HG02970 (cell line): ENCODE data around the gene CD33.

Experiments
- ATAC-seq: cut with Tn5 transposase; IDR thresholded peaks from one replicate; pipeline ENCODE4 v1.9.1; 2021; ENCODE audit warnings: mild to moderate bottlenecking, moderate library complexity, moderate number of reproducible peaks; ENCODE audit not compliant: unreplicated experiment, low FRiP score

Gene CD33

GRCh38 chr19:51257471-51257870 is 32.6 kb downstream of the CD33 start:
- no peak for ATAC-seq

- no peak for ATAC-seq
Observed at GRCh38 chr19:51258165-51259160, 33.6 kb downstream of the CD33 start.

- no peak for ATAC-seq
Observed at GRCh38 chr19:51259348-51260245, 34.7 kb downstream of the CD33 start.

- no peak for ATAC-seq
Observed at GRCh38 chr19:51263808-51264207, 38.9 kb downstream of the CD33 start.

- no peak for ATAC-seq
Observed at GRCh38 chr19:51271067-51271466, 46.2 kb downstream of the CD33 start.

GRCh38 chr19:51272183-51272810 is 47.4 kb downstream of the CD33 start:
- no peak for ATAC-seq

GRCh38 chr19:51274049-51274770 is 49.3 kb downstream of the CD33 start:
- no peak for ATAC-seq

- no peak for ATAC-seq
Observed at GRCh38 chr19:51277112-51277511, 52.2 kb downstream of the CD33 start.

- no peak for ATAC-seq
Observed at GRCh38 chr19:51282335-51282734, 57.5 kb downstream of the CD33 start.

GRCh38 chr19:51285682-51286081 is 60.8 kb downstream of the CD33 start:
- ATAC-seq: no peak
